ENCODE results near the gene ZIM2.

The ZIM2 gene

DNA sequence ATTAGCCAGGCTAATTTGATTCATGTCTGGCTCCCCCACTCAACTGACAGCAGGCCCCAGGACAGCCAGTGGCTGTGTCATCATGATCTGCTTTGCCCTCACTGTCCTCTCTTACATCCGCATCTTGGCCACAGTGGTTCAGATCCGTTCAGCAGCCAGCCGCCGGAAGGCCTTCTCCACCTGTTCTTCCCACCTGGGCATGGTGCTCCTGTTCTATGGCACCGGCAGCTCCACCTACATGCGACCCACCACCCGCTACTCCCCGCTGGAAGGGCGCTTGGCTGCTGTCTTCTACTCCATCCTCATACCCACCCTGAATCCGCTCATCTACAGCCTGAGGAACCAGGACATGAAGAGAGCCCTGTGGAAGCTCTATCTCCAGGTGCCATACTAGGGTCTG, 79.7 kb downstream of the ZIM2 start:
- TF ChIP-seq, protein P1, sequence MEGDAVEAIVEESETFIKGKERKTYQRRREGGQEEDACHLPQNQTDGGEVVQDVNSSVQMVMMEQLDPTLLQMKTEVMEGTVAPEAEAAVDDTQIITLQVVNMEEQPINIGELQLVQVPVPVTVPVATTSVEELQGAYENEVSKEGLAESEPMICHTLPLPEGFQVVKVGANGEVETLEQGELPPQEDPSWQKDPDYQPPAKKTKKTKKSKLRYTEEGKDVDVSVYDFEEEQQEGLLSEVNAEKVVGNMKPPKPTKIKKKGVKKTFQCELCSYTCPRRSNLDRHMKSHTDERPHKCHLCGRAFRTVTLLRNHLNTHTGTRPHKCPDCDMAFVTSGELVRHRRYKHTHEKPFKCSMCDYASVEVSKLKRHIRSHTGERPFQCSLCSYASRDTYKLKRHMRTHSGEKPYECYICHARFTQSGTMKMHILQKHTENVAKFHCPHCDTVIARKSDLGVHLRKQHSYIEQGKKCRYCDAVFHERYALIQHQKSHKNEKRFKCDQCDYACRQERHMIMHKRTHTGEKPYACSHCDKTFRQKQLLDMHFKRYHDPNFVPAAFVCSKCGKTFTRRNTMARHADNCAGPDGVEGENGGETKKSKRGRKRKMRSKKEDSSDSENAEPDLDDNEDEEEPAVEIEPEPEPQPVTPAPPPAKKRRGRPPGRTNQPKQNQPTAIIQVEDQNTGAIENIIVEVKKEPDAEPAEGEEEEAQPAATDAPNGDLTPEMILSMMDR (IDR thresholded peaks at IDR 0.05; ENCODE audit: insufficient read depth, low read length, poor library complexity, severe bottlenecking) = no peak
- TF ChIP-seq EZH2phosphoT487 (conservative IDR thresholded peaks at IDR 0.05; ENCODE audit: low read length) = no peak
- Histone ChIP-seq H4K20me1 (ENCODE audit: low read depth, low read length) (no peaks in the 10 kb centered on the region), H3K4me3 (ENCODE audit: insufficient read depth, low read length, poor library complexity, severe bottlenecking) (no peak overlapping the region), H3K4me2 (ENCODE audit: low read depth, low read length, poor library complexity, severe bottlenecking) (no peak overlapping the region), H3F3A (ENCODE audit: insufficient read depth) (no peaks in the 10 kb centered on the region), H2AFZ (ENCODE audit: low read depth, low read length, severe bottlenecking) (no peak overlapping the region), H3K9ac (ENCODE audit: low read length) (no peak overlapping the region), H3K27ac (ENCODE audit: low read depth, low read length) (no peak overlapping the region), H3K9me3 (ENCODE audit: insufficient read depth, low read length) (no peaks in the 10 kb centered on the region), H3K36me3 (ENCODE audit: low read length) (no peaks in the 10 kb centered on the region), H3K9me2 (replicated peaks; ENCODE audit: insufficient read depth, low read length) (no peaks in the 10 kb centered on the region), H3K79me2 (ENCODE audit: insufficient read depth, low read length) (no peaks in the 10 kb centered on the region), H3K27me3 (ENCODE audit: low read length) (no peaks in the 10 kb centered on the region)

DNA sequence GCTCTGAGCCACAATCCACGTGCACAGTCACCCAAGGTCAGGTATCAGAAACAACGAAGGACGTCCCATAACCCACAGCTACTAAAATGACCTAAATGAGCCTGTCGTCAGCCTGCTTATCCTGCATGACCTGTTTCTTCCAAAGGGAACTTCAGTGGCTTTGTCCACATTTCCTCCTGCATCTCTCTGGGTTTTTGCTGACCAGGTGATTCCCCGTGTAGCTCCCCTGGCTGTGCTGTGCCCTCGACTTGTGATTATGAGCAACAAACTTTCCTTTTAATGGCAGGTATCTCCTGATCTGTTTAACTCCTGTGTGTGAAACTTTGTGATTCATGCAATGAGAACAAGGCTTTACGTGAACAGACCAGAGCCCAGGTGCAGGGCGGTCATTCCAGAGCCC, 81.0 kb downstream of the ZIM2 start:
- no peaks in the 10 kb centered on the region for H3K79me2 ChIP-seq (ENCODE audit: insufficient read depth, low read length)
- H4K20me1 ChIP-seq (ENCODE audit: low read depth, low read length) = no peaks in the 10 kb centered on the region
- no peak overlapping the region for H3K4me3 ChIP-seq (ENCODE audit: insufficient read depth, low read length, poor library complexity, severe bottlenecking)
- TF ChIP-seq, protein P1 (IDR thresholded peaks at IDR 0.05; ENCODE audit: insufficient read depth, low read length, poor library complexity, severe bottlenecking) = no peak
- no peak for TF ChIP-seq EZH2phosphoT487 (conservative IDR thresholded peaks at IDR 0.05; ENCODE audit: low read length)
- no peak overlapping the region for H3K9ac ChIP-seq (ENCODE audit: low read length)
- H3F3A ChIP-seq (ENCODE audit: insufficient read depth) = no peaks in the 10 kb centered on the region
- H3K27me3 ChIP-seq (ENCODE audit: low read length) = no peaks in the 10 kb centered on the region
- no peaks in the 10 kb centered on the region for H3K36me3 ChIP-seq (ENCODE audit: low read length)
- H3K9me2 ChIP-seq (replicated peaks; ENCODE audit: insufficient read depth, low read length) = no peaks in the 10 kb centered on the region
- no peak overlapping the region for H3K4me2 ChIP-seq (ENCODE audit: low read depth, low read length, poor library complexity, severe bottlenecking)
- H3K27ac ChIP-seq (ENCODE audit: low read depth, low read length) = no peak overlapping the region
- H3K9me3 ChIP-seq (ENCODE audit: insufficient read depth, low read length) = no peaks in the 10 kb centered on the region
- H2AFZ ChIP-seq (ENCODE audit: low read depth, low read length, severe bottlenecking) = no peak overlapping the region

DNA sequence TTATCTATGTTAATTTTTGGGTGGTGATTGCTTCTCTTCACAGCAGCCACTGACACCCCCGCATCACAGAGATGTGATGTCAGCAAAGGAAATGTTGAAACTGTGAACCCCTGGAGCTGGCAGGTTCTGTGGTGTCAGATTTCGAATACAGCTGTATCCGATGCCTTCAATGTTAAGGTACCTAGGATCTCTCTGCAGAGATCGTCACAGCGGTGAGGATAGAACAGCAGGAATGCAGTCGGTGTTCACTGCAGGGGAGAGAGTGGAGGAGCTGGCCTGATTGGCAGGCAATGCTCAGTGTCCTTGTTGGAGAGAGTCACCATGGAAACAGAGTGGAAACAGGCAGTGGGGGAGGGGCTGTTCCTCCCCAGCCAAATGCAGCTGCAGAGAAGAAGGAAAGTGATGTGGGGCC, 89.4 kb downstream of the ZIM2 start:
- H3K9ac ChIP-seq (ENCODE audit: low read length) = no peak overlapping the region
- no peaks in the 10 kb centered on the region for H3K9me2 ChIP-seq (replicated peaks; ENCODE audit: insufficient read depth, low read length)
- H3F3A ChIP-seq (ENCODE audit: insufficient read depth) = no peaks in the 10 kb centered on the region
- no peaks in the 10 kb centered on the region for H3K79me2 ChIP-seq (ENCODE audit: insufficient read depth, low read length)
- TF ChIP-seq EZH2phosphoT487 (conservative IDR thresholded peaks at IDR 0.05; ENCODE audit: low read length) = no peak
- no peak overlapping the region for H3K4me2 ChIP-seq (ENCODE audit: low read depth, low read length, poor library complexity, severe bottlenecking)
- no peak overlapping the region for H3K4me3 ChIP-seq (ENCODE audit: insufficient read depth, low read length, poor library complexity, severe bottlenecking)
- H3K9me3 ChIP-seq (ENCODE audit: insufficient read depth, low read length) = no peaks in the 10 kb centered on the region
- no peak overlapping the region for H3K27ac ChIP-seq (ENCODE audit: low read depth, low read length)
- no peaks in the 10 kb centered on the region for H3K36me3 ChIP-seq (ENCODE audit: low read length)
- no peaks in the 10 kb centered on the region for H3K27me3 ChIP-seq (ENCODE audit: low read length)
- no peak overlapping the region for H2AFZ ChIP-seq (ENCODE audit: low read depth, low read length, severe bottlenecking)
- no peaks in the 10 kb centered on the region for H4K20me1 ChIP-seq (ENCODE audit: low read depth, low read length)

DNA sequence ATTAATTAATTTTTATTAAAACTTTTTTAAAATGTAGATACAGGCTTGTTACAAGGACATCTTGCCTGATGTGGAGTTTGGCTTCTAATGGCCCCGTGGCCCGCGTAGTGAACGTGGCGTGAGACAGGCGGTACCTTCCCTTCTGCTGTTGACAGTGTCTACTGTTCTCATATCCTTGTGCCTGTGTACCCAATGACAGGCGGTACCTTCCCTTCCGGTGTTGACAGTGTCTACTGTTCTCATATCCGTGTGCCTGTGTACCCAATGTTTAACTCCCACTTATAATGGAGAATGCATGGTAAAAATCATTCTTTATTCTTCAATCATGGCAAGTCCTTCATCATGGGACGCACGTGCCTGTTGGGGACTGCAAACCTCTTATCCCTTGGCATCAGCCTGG, 89.9 kb downstream of the ZIM2 start:
- Histone ChIP-seq H3K4me3 (ENCODE audit: insufficient read depth, low read length, poor library complexity, severe bottlenecking) (no peak overlapping the region), H2AFZ (ENCODE audit: low read depth, low read length, severe bottlenecking) (no peak overlapping the region), H3K27me3 (ENCODE audit: low read length) (no peaks in the 10 kb centered on the region), H3K9me2 (replicated peaks; ENCODE audit: insufficient read depth, low read length) (no peaks in the 10 kb centered on the region), H3K27ac (ENCODE audit: low read depth, low read length) (no peak overlapping the region), H4K20me1 (ENCODE audit: low read depth, low read length) (no peaks in the 10 kb centered on the region), H3K9me3 (ENCODE audit: insufficient read depth, low read length) (no peaks in the 10 kb centered on the region), H3K79me2 (ENCODE audit: insufficient read depth, low read length) (no peaks in the 10 kb centered on the region), H3K4me2 (ENCODE audit: low read depth, low read length, poor library complexity, severe bottlenecking) (no peak overlapping the region), H3K9ac (ENCODE audit: low read length) (no peak overlapping the region), H3F3A (ENCODE audit: insufficient read depth) (no peaks in the 10 kb centered on the region), H3K36me3 (ENCODE audit: low read length) (no peaks in the 10 kb centered on the region)
- TF ChIP-seq, protein P1 (IDR thresholded peaks at IDR 0.05; ENCODE audit: insufficient read depth, low read length, poor library complexity, severe bottlenecking) = no peak
- TF ChIP-seq EZH2phosphoT487 (conservative IDR thresholded peaks at IDR 0.05; ENCODE audit: low read length) = no peak
